K562 (cell line): ENCODE results near the gene HS3ST5. TPM values are rescaled to one million over a fixed set of nuclear protein-coding genes. Genes with fewer than 3 reads are reported as not detected.

Source experiments
- ATAC-seq: fragments of 200-7000 bp; cut with Tn5 transposase; 3 replicates; pipeline ENCODE4 v1.9.1; 2020; ENCODE audit warnings: moderate library complexity
- BruUV-seq: library from RNA; stranded (reverse); fragments of 400-500 nt; replicated peaks from 2 replicates; lab custom pipeline; 2021; lab: Mats Ljungman, UMichigan
- CTCF ChIA-PET: fragments of 300-600 bp; formaldehyde crosslinking; extraction: SDS; loops from one replicate; lab custom pipeline; 2021; ENCODE audit warnings: low intra/inter-chr PET ratio; lab: Yijun Ruan, JAX
- POLR2A ChIA-PET: fragments of 300-600, 350-650 bp; sonication (Branson Sonifier 250); formaldehyde crosslinking; extraction: SDS; loops from one replicate; lab custom pipeline; 2021; ENCODE audit warnings: antibody characterized with exemption, inconsistent platforms; lab: Yijun Ruan, JAX
- DNase-seq, 4 experiments: peaks; one replicate each; pipeline versions ENCODE4 v3.0.0 to v3.0.0-alpha.2; 2011 to 2018; ENCODE audit warnings: low spot score in 3 of 4, mixed read lengths in 3 of 4; ENCODE audit errors: extremely low read depth in 1 of 4
- FAIRE-seq: peaks from 2 replicates; lab custom pipeline; 2011; peaks lifted over from hg19 to GRCh38; lab: Jason Lieb, UNC
- H2AFZ ChIP-seq: 2 replicates; pipeline ENCODE4 v1.6.0; 2011; ENCODE audit warnings: low read depth, low read length, control low read depth, inconsistent platforms
- H3K27ac ChIP-seq: fragments of 200-600 bp; 3 replicates; pipeline ENCODE4 v1.8.0; 2011; ENCODE audit warnings: low read depth, mild to moderate bottlenecking, control low read depth, inconsistent platforms, low read length, moderate library complexity, mixed read lengths; ENCODE audit errors: extremely low read depth
- H3K27me3 ChIP-seq, 2 experiments: fragments of 300-600 bp in 1 of 2; 2 replicates in 1 of 2; 3 replicates in 1 of 2; pipeline versions ENCODE4 v1.6.0 to v1.8.0; 2011; ENCODE audit warnings: inconsistent platforms in 2 of 2, low read length in 2 of 2, mild to moderate bottlenecking in 1 of 2, mixed read lengths in 1 of 2, moderate library complexity in 1 of 2; ENCODE audit not compliant: control insufficient read depth in 2 of 2, insufficient read depth in 2 of 2
- H3K36me3 ChIP-seq: fragments of 300-600 bp; 3 replicates; pipeline ENCODE4 v1.8.0; 2011; ENCODE audit warnings: mild to moderate bottlenecking, low read length, inconsistent platforms; ENCODE audit not compliant: control insufficient read depth, insufficient read depth
- H3K4me1 ChIP-seq, 2 experiments: fragments of 200-600 bp in 1 of 2; replicated peaks in 1 of 2; 2 replicates in 1 of 2; 3 replicates in 1 of 2; pipeline versions ENCODE4 v1.5.1 to v1.8.0; 2011; ENCODE audit warnings: inconsistent platforms in 2 of 2, low read length in 2 of 2, mild to moderate bottlenecking in 1 of 2, mixed read lengths in 1 of 2, moderate library complexity in 1 of 2; ENCODE audit not compliant: control insufficient read depth in 2 of 2, insufficient read depth in 2 of 2
- H3K4me2 ChIP-seq: 2 replicates; pipeline ENCODE4 v1.6.1; 2011; ENCODE audit warnings: low read length, control low read depth, inconsistent platforms, mixed read lengths; ENCODE audit not compliant: insufficient read depth
- H3K4me3 ChIP-seq: fragments of 200-600 bp; sonication (generic), shearing (Covaris generic); 2 replicates; pipeline ENCODE4 v1.5.1; 2016; ENCODE audit warnings: control low read depth, inconsistent platforms
- H3K79me2 ChIP-seq: fragments of 200-600 bp; 3 replicates; pipeline ENCODE4 v1.8.0; 2011; ENCODE audit warnings: low read length, inconsistent platforms; ENCODE audit not compliant: control insufficient read depth, insufficient read depth
- H3K9ac ChIP-seq, 2 experiments: 2 replicates each; pipeline versions ENCODE4 v1.6.0 to v1.6.1; 2011; ENCODE audit warnings: low read depth in 2 of 2, low read length in 2 of 2, control low read depth in 1 of 2, inconsistent platforms in 1 of 2, mild to moderate bottlenecking in 1 of 2, mixed read lengths in 1 of 2; ENCODE audit not compliant: insufficient read depth in 1 of 2
- H3K9me1 ChIP-seq: one replicate; pipeline ENCODE4 v1.6.0; 2011; ENCODE audit warnings: inconsistent platforms, mild to moderate bottlenecking, low read length, moderate library complexity; ENCODE audit not compliant: control insufficient read depth, insufficient read depth
- H3K9me3 ChIP-seq: replicated peaks from 2 replicates; pipeline ENCODE4 v1.5.1; 2011; ENCODE audit warnings: low read depth, low read length, inconsistent platforms; ENCODE audit not compliant: control insufficient read depth, insufficient read depth
- H4K20me1 ChIP-seq: replicated peaks from 2 replicates; pipeline ENCODE4 v1.6.1; 2011; ENCODE audit warnings: low read length, inconsistent platforms, mixed read lengths; ENCODE audit not compliant: control insufficient read depth, insufficient read depth
- CCAR2 ChIP-seq: fragments of 200-400 bp; formaldehyde crosslinking; IDR thresholded peaks from 2 replicates; pipeline ENCODE4 v1.6.1; 2017; ENCODE audit warnings: mild to moderate bottlenecking, low read depth, low read length
- IFI16 ChIP-seq: fragments of 250-450 bp; sonication (Bioruptor Pico); IDR thresholded peaks from 2 replicates; pipeline ENCODE4 v2.1.2; 2022; ENCODE audit warnings: mild to moderate bottlenecking, inconsistent platforms
- MLX ChIP-seq, 2 experiments: fragments of 450-650 bp in 1 of 2; sonication (generic) in 1 of 2; formaldehyde crosslinking; conservative IDR thresholded peaks; 2 replicates each; pipeline versions ENCODE4 v1.4.0 to v1.8.1; 2020 to 2022; ENCODE audit warnings: mild to moderate bottlenecking in 1 of 2, missing genetic modification reagents in 1 of 2
- POLR2AphosphoS5 ChIP-seq: IDR thresholded peaks from 2 replicates; pipeline ENCODE4 v1.6.1; 2011; ENCODE audit warnings: mild to moderate bottlenecking, low read depth, low read length, moderate library complexity; ENCODE audit not compliant: control insufficient read depth, insufficient read depth
- PTBP1 ChIP-seq: fragments of 200-400 bp; formaldehyde crosslinking; IDR thresholded peaks from 2 replicates; pipeline ENCODE4 v1.6.1; 2017; ENCODE audit warnings: low read depth, low read length
- RERE ChIP-seq: sonication (generic); formaldehyde crosslinking; IDR thresholded peaks from 2 replicates; pipeline ENCODE4 v1.8.0; 2023; ENCODE audit warnings: missing genetic modification reagents, mild to moderate bottlenecking, borderline replicate concordance
- TAF1 ChIP-seq: IDR thresholded peaks from 2 replicates; pipeline ENCODE4 v1.6.1; 2011; ENCODE audit warnings: mild to moderate bottlenecking, low read length, moderate library complexity; ENCODE audit not compliant: insufficient read depth, control insufficient read depth, severe bottlenecking; ENCODE audit errors: extremely low read depth
- TSC22D4 ChIP-seq: fragments of 450-650 bp; IDR thresholded peaks from 2 replicates; pipeline ENCODE4 v1.6.1; 2016; ENCODE audit warnings: missing genetic modification characterization, missing biosample characterization, control low read depth
- ZNF165 ChIP-seq: fragments of 250-450 bp; sonication (Bioruptor Pico); IDR thresholded peaks from 2 replicates; pipeline ENCODE4 v1.4.0; 2020; ENCODE audit warnings: borderline replicate concordance
- ZNF174 ChIP-seq: fragments of 250-450 bp; sonication (Bioruptor Pico); IDR thresholded peaks from 2 replicates; pipeline ENCODE4 v1.4.0; 2020; ENCODE audit warnings: mild to moderate bottlenecking
- ZNF449 ChIP-seq: fragments of 250-450 bp; sonication (Bioruptor Pico); IDR thresholded peaks from 2 replicates; pipeline ENCODE4 v1.8.0; 2022; ENCODE audit warnings: moderate library complexity, mild to moderate bottlenecking, inconsistent platforms
- WGBS: fragments of 100-300 bp; shearing (Covaris generic); methylation state at CpG from one replicate; pipeline ENCODE4 v1.1.6; 2016; ENCODE audit warnings: low coverage, mixed read lengths; ENCODE audit not compliant: insufficient coverage; ENCODE audit errors: missing lambda C conversion rate; 5-methylcytosine and 5-hydroxymethylcytosine counted together
- in situ Hi-C: fragments of 300-500 bp; cut with MboI; formaldehyde crosslinking; loops from 4 replicates; pipeline ENCODE4 v1.15.0; 2018; ENCODE audit warnings: inconsistent platforms, mixed read lengths
- intact Hi-C: fragments of 100-400 bp; cut with micrococcal nuclease; formaldehyde crosslinking; loops from 2 replicates; pipeline ENCODE4 v1.14.2; 2022
- polyA plus RNA-seq, 8 experiments: library from polyadenylated mRNA; depleted of rRNA in 4 of 8; stranded (reverse) in 5 of 8; unstranded in 3 of 8; fragments of >200 nt; fragmentation: Nextera tagmentation in 2 of 8; fragmentation: Illumina TruSeq in 1 of 8; extraction: Ambion mirVana in 2 of 8; extraction: Trizol in 1 of 8; gene quantifications; 2 replicates each; pipeline versions ENCODE4 v1.2.1 to v1.2.3, GENCODE V29; 2011 to 2014; ENCODE audit warnings: inconsistent platforms in 1 of 8, missing spikeins in 1 of 8
- total RNA-seq, 7 experiments: library from RNA; depleted of rRNA in 6 of 7; stranded (reverse); fragments of >200 nt in 6 of 7; fragmentation: Illumina TruSeq in 2 of 7; extraction: Trizol in 2 of 7; gene quantifications; 2 replicates each; pipeline versions ENCODE4 v1.2.1 to v1.2.3, GENCODE V29; 2011 to 2021; ENCODE audit warnings: low replicate concordance in 1 of 7

The HS3ST5 gene
- total and polyA plus RNA-seq, 9 of the 15 experiments (the other 6 are each of a cell fraction or from before 2014, with no cell fraction given), result not detected

GRCh38 chr6:114119056-114119455 is 223.8 kb downstream of the HS3ST5 start (continued):
- TF ChIP-seq IFI16 (CRISPR knock-in tag) (no peak), MLX (CRISPR knock-in tag; conservative IDR thresholded peaks at IDR 0.05) (no peak), PTBP1 (no peak), CCAR2 (no peak), ZNF449 (no peak)

- Histone ChIP-seq H3K4me2 (no peak overlapping the region), H3K9me3 (no peaks in the 10 kb centered on the region), H4K20me1 (no peaks in the 10 kb centered on the region), H3K36me3 (no peaks in the 10 kb centered on the region), H3K4me3 (no peak overlapping the region), H3K27me3 (no peaks in the 10 kb centered on the region), H2AFZ (no peak overlapping the region), H3K9ac (no peak overlapping the region), H3K4me1 (no peaks in the 10 kb centered on the region), H3K79me2 (no peaks in the 10 kb centered on the region), H3K9me1 (no peaks in the 10 kb centered on the region), H3K27ac (no peak overlapping the region)
- 0% methylated on average over 1 of the region's 1 CpG for WGBS
- ATAC-seq, result no peak
- FAIRE-seq, result no peak
- BruUV-seq, result no TSS peak
- no peak for DNase-seq
- in situ Hi-C loops (no loop called here), intact Hi-C loops (no loop called here)
- ChIA-PET POLR2A (no interaction called here), CTCF (no interaction called here)
- no peak for TF ChIP-seq ZNF165 (CRISPR knock-in tag)
- TF ChIP-seq TSC22D4 (tag), result no peak
- TF ChIP-seq RERE, result no peak
- no peak for TF ChIP-seq ZNF174 (CRISPR knock-in tag)
- TF ChIP-seq POLR2AphosphoS5, result no peak
- TF ChIP-seq TAF1, result no peak
Observed at GRCh38 chr6:114115652-114116051, 227.2 kb downstream of the HS3ST5 start.
